Glomerular visceral epithelial cell (primary cell): ENCODE data around the gene CPT1A.

Experiments
- DNase-seq: peaks from one replicate; pipeline ENCODE4 v3.0.0-alpha.2; 2016; ENCODE audit errors: extremely low spot score

The CPT1A gene

GRCh38 chr11:68710409-68710808 is 131.3 kb downstream of the CPT1A start:
- no peak for DNase-seq

GRCh38 chr11:68709062-68709461 is 132.7 kb downstream of the CPT1A start:
- DNase-seq: no peak

DNA sequence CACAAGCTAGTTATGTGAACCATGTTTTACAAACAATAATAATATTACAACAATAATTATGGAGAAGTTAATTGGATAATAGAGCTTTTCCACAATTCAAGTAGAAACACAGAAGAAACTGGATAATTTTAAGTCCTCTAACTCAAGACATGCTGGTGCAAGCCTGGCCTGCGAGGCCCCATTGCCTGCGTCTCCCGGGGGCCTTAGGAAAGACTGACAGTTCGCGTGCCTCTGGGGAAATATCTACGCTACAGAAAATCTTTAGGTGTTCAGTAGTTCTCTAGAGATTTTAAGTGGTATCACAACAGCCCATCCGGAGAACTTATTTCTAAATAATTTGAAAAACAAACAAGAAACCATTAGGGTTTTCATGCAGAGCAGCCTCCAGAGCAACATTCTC is 134.2 kb downstream of the CPT1A start:
- no peak for DNase-seq

- no peak for DNase-seq
These were observed 136.8 kb downstream of the CPT1A start for GRCh38 chr11:68704887-68705286.
